HG02798 (cell line): ENCODE data around the gene TMEM181.
"Not testable (repeated sequence)": the region's sequence is repeated elsewhere in the genome, so short reads cannot be mapped to it uniquely, and the experiment has no call there.

Experiments
- ATAC-seq: cut with Tn5 transposase; IDR thresholded peaks from one replicate; pipeline ENCODE4 v1.9.1; 2021; ENCODE audit warnings: mild to moderate bottlenecking; ENCODE audit not compliant: unreplicated experiment, poor library complexity

The TMEM181 gene

GRCh38 chr6:158653577-158654354, 93.9 kb downstream of the TMEM181 start:
- peak; percentile 67 for ATAC-seq

GRCh38 chr6:158654498-158654897, 94.6 kb downstream of the TMEM181 start:
- no peak for ATAC-seq

- ATAC-seq = no peak
Measured at GRCh38 chr6:158654960-158655489, 95.1 kb downstream of the TMEM181 start.

- ATAC-seq = no peak
Measured at GRCh38 chr6:158655569-158656450, 95.9 kb downstream of the TMEM181 start.

- not testable (repeated sequence) for ATAC-seq
Measured at GRCh38 chr6:158656986-158657385, 97.1 kb downstream of the TMEM181 start.

- peak; percentile 57 for ATAC-seq
Measured at GRCh38 chr6:158660333-158660754, 100.5 kb downstream of the TMEM181 start.

- ATAC-seq = no peak
Measured at GRCh38 chr6:158661156-158661685, 101.3 kb downstream of the TMEM181 start.

- ATAC-seq = no peak
Measured at GRCh38 chr6:158662607-158662953, 102.7 kb downstream of the TMEM181 start.

GRCh38 chr6:158662954-158663624, 103.2 kb downstream of the TMEM181 start:
- ATAC-seq = no peak

GRCh38 chr6:158663625-158664165, 103.8 kb downstream of the TMEM181 start:
- ATAC-seq = no peak

GRCh38 chr6:158665332-158665731, 105.4 kb downstream of the TMEM181 start:
- ATAC-seq = no peak

GRCh38 chr6:158666628-158667359, 106.9 kb downstream of the TMEM181 start:
- no peak for ATAC-seq

GRCh38 chr6:158667360-158667981, 107.6 kb downstream of the TMEM181 start:
- no peak for ATAC-seq

GRCh38 chr6:158668707-158669103, 108.8 kb downstream of the TMEM181 start:
- ATAC-seq = no peak

GRCh38 chr6:158669145-158670035, 109.5 kb downstream of the TMEM181 start:
- ATAC-seq = no peak

GRCh38 chr6:158672119-158672518, 112.2 kb downstream of the TMEM181 start:
- not testable (repeated sequence) for ATAC-seq

GRCh38 chr6:158672726-158673125, 112.8 kb downstream of the TMEM181 start:
- no peak for ATAC-seq
